BE2C (cell line): Measurements from ENCODE around the gene RNF111.

Experiments
- DNase-seq: peaks from one replicate; pipeline ENCODE4 v3.0.0-alpha.2; 2020
- H3K27me3 ChIP-seq: fragments of 250-450 bp; sonication (Bioruptor Pico); 2 replicates; pipeline ENCODE4 v1.5.1; 2020; ENCODE audit warnings: mild to moderate bottlenecking
- H3K36me3 ChIP-seq: fragments of 250-450 bp; sonication (Bioruptor Pico); 2 replicates; pipeline ENCODE4 v1.5.1; 2020; ENCODE audit warnings: mild to moderate bottlenecking
- H3K4me1 ChIP-seq: fragments of 250-450 bp; sonication (Bioruptor Pico); 2 replicates; pipeline ENCODE4 v1.5.1; 2020
- H3K4me3 ChIP-seq: 2 replicates; pipeline ENCODE4 v1.5.1; 2011; ENCODE audit warnings: low read depth, low read length
- H3K9me3 ChIP-seq: fragments of 250-450 bp; sonication (Bioruptor Pico); 2 replicates; pipeline ENCODE4 v1.5.1; 2020
- CTCF ChIP-seq: IDR thresholded peaks from 2 replicates; pipeline ENCODE4 v1.5.1; 2012; ENCODE audit warnings: mild to moderate bottlenecking, low read depth, low read length

The RNF111 gene

GRCh38 chr15:59029554-59029953 lies 42.1 kb downstream of the RNF111 start:
- no peak for TF ChIP-seq CTCF
- DNase-seq, result no peak
- H3K36me3 ChIP-seq, result peaks cover 12% of the 10 kb centered on the region

DNA sequence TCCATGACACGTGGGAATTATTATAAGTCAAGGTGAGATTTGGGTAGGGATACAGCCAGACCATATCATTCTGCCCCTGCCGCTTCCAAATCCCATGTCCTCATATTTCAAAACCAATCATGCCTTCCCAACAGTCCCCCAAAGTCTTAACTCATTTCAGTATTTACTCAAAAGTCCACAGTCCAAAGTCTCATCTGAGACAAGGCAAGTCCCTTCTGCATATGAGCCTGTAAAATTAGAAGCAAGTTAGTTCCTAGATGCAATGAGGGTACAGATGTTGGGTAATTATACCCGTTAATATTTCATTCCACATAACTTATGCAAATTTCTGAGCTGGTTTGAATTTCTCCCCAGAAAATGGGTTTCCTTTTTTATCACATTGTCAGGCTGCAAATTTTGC lies 47.7 kb downstream of the RNF111 start:
- DNase-seq, result no peak
- TF ChIP-seq CTCF, result no peak
- H3K36me3 ChIP-seq, result peaks cover 12% of the 10 kb centered on the region

More at GRCh38 chr15:59029554-59029953, 42.1 kb downstream of the RNF111 start:
- Histone ChIP-seq H3K4me1 (peaks cover 3% of the 10 kb centered on the region; the same call in 1 of the 2 replicates), H3K4me3 (no peak overlapping the region), H3K9me3 (no peaks in the 10 kb centered on the region), H3K27me3 (no peaks in the 10 kb centered on the region)

GRCh38 chr15:59039225-59039624 lies 51.8 kb downstream of the RNF111 start:
- no peaks in the 10 kb centered on the region; the same call in none of the 2 replicates for H3K36me3 ChIP-seq
- H3K27me3 ChIP-seq, result no peaks in the 10 kb centered on the region
- H3K9me3 ChIP-seq, result no peaks in the 10 kb centered on the region
- H3K4me3 ChIP-seq, result no peak overlapping the region
- H3K4me1 ChIP-seq, result no peaks in the 10 kb centered on the region
- TF ChIP-seq CTCF, result no peak
- no peak for DNase-seq

More for the DNA sequence above, 47.7 kb downstream of the RNF111 start:
- Histone ChIP-seq H3K9me3 (no peaks in the 10 kb centered on the region), H3K27me3 (no peaks in the 10 kb centered on the region), H3K4me3 (no peak overlapping the region), H3K4me1 (no peaks in the 10 kb centered on the region)

DNA sequence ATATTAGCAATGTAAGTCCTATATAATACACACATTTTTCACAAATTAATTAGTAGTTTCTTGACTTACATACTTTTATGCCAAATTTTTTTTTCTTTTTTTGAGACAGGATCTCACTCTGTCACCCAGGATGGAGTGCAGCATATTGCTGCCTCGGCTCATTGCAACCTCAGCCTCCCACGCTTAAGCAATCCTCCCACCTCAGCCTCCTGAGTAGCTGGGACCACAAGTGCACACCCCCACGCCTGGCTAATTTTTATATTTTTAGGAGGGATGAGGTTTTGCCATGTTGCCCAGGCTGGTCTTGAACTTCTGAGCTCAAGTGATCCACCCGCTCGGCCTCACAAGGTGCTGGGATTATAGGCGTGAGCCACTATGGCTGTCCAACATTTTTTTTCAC lies 54.6 kb downstream of the RNF111 start:
- H3K27me3 ChIP-seq, result no peaks in the 10 kb centered on the region
- no peak for DNase-seq
- H3K4me3 ChIP-seq, result no peak overlapping the region
- peaks cover 2% of the 10 kb centered on the region for H3K36me3 ChIP-seq
- no peaks in the 10 kb centered on the region for H3K9me3 ChIP-seq
- H3K4me1 ChIP-seq, result no peaks in the 10 kb centered on the region
- no peak for TF ChIP-seq CTCF

GRCh38 chr15:59048897-59049296 lies 61.4 kb downstream of the RNF111 start:
- Histone ChIP-seq H3K4me3 (no peak overlapping the region), H3K36me3 (peaks cover 8% of the 10 kb centered on the region), H3K4me1 (no peaks in the 10 kb centered on the region; the same call in 1 of the 2 replicates), H3K27me3 (no peaks in the 10 kb centered on the region), H3K9me3 (no peaks in the 10 kb centered on the region)
- DNase-seq, result no peak
- TF ChIP-seq CTCF, result no peak

GRCh38 chr15:59051873-59052861 lies 64.7 kb downstream of the RNF111 start:
- H3K36me3 ChIP-seq, result peaks cover 29% of the 10 kb centered on the region
- H3K9me3 ChIP-seq, result no peaks in the 10 kb centered on the region
- no peak for DNase-seq
- H3K4me3 ChIP-seq, result no peak overlapping the region
- no peaks in the 10 kb centered on the region; the same call in 1 of the 2 replicates for H3K4me1 ChIP-seq
- H3K27me3 ChIP-seq, result no peaks in the 10 kb centered on the region; the same call in 1 of the 2 replicates
- TF ChIP-seq CTCF, result no peak
